ENCODE data around the gene RLN1.

GRCh38 chr9:5305741-5306140 is 33.9 kb downstream of the RLN1 start:
- TF ChIP-seq CTCF (IDR thresholded peaks at IDR 0.05; ENCODE audit: poor library complexity) (no peak), EZH2 (IDR thresholded peaks at IDR 0.05; ENCODE audit: borderline replicate concordance) (no peak)

Data from hepatocyte (in vitro differentiated cells).